ENCODE results near the gene MSH5. TPM values are rescaled to one million over a fixed set of nuclear protein-coding genes. Genes with fewer than 3 reads are reported as not detected.

MSH5 gene
- total and polyA plus RNA-seq, 2 of the 13 experiments (the other 11 are each of a cell fraction or from before 2014, with no cell fraction given): 10.2 to 38.7 TPM

GRCh38 chr6:31792090-31792374 is 52.2 kb downstream of the MSH5 start (continued):
- no peak for TF ChIP-seq ZNF687 (CRISPR knock-in tag; IDR thresholded peaks at IDR 0.05)

GRCh38 chr6:31792761-31793171 is 53.0 kb downstream of the MSH5 start:
- H3K9ac ChIP-seq (ENCODE audit: insufficient read depth, low read depth, low read length): no peak overlapping the region
- ChIA-PET POLR2A (interaction anchor here (2.0 to 3.6 kb wide), 4 partner anchors 22 to 56 kb away, joined by 5 to 40 read pairs (median 9); partner anchors contain the start of genes CLIC1, HSPA1A, HSPA1B and HSPA1L), CTCF (ENCODE audit: low intra/inter-chr PET ratio, low total read pairs) (interaction anchor here (2.6 kb wide), 1 partner anchor 38 kb away, joined by 10 read pairs; no protein-coding TSS in a partner anchor)
- no peak for FAIRE-seq
- no peak overlapping the region for H3K27ac ChIP-seq (ENCODE audit: extremely low read length, insufficient read depth, low read length)
- peaks cover 25% of the 10 kb centered on the region for H3K4me1 ChIP-seq (ENCODE audit: insufficient read depth, low read length)
- no peak for DNase-seq (ENCODE audit: low spot score)
- TF ChIP-seq HNRNPL (IDR thresholded peaks at IDR 0.05; ENCODE audit: low read depth, low read length): no peak
- TF ChIP-seq ZNF749 (CRISPR knock-in tag; IDR thresholded peaks at IDR 0.05; ENCODE audit: borderline replicate concordance): no peak
- no peak for TF ChIP-seq ARID4A (CRISPR knock-in tag; IDR thresholded peaks at IDR 0.05; ENCODE audit: borderline replicate concordance)
- TF ChIP-seq DNMT1 (CRISPR knock-in tag; IDR thresholded peaks at IDR 0.05): no peak
- TF ChIP-seq CTCF (CRISPR knock-in tag; IDR thresholded peaks at IDR 0.05): no peak
- no peak for TF ChIP-seq ZNF143 (CRISPR knock-in tag; IDR thresholded peaks at IDR 0.05)
- TF ChIP-seq TBX2 (CRISPR knock-in tag; IDR thresholded peaks at IDR 0.05; ENCODE audit: borderline replicate concordance): no peak
- no peak overlapping the region for H2AFZ ChIP-seq (ENCODE audit: low read length)
- H4K20me1 ChIP-seq (ENCODE audit: insufficient read depth, low read length): no peaks in the 10 kb centered on the region
- H3K9me3 ChIP-seq (ENCODE audit: low read length): no peaks in the 10 kb centered on the region
- no peak overlapping the region for H3K4me3 ChIP-seq (replicated peaks in 1 of 3; ENCODE audit: insufficient read depth in 1 of 3, low read depth in 2 of 3, low read length in 3 of 3)
- intact Hi-C loops (cut with micrococcal nuclease; ENCODE audit: unreplicated experiment) (no loop called here), in situ Hi-C loops (cut with HindIII; ENCODE audit: extremely low pct_ligation_motif_present, low pct_unique_long_range_greater_than_20kb) (no loop called here)
- H3K36me3 ChIP-seq (replicated peaks in 1 of 2; ENCODE audit: control insufficient read depth in 1 of 2, insufficient read depth in 2 of 2, low read length in 2 of 2): peaks cover 9 to 30% of the 10 kb centered on the region in 2 experiments
- no peaks in the 10 kb centered on the region; a peak in 1 of 5 replicates for H3K27me3 ChIP-seq (ENCODE audit: control insufficient read depth in 1 of 2, insufficient read depth in 2 of 2, low read length in 2 of 2)
- no peak overlapping the region for H3K4me2 ChIP-seq (ENCODE audit: low read depth, low read length)
- no TSS peak for BruUV-seq (replicated peaks)
- no peak for ATAC-seq
- peaks cover 22% of the 10 kb centered on the region for H3K79me2 ChIP-seq (ENCODE audit: insufficient read depth, low read length)
- WGBS (ENCODE audit: low lambda C conversion rate): 97% methylated on average over 11 of the region's 12 CpGs

Measured in HepG2 (cell line).